Activated CD8-positive, alpha-beta memory T cell treated with anti-CD3 and anti-CD28 coated beads, Interleukin-2, amount 50 U/mL, for 24 hours (primary cell): Measurements from ENCODE around the gene SLC16A4.
A peak's percentile ranks its signal among the peaks of the same experiment; 100 is the strongest.
"Not testable (repeated sequence)": the region's sequence is repeated elsewhere in the genome, so short reads cannot be mapped to it uniquely, and the experiment has no call there.

ENCODE experiments used
- DNase-seq: peaks from one replicate; pipeline ENCODE4 v3.0.0-alpha.2; 2020; ENCODE audit errors: extremely low read depth

Gene SLC16A4

DNA sequence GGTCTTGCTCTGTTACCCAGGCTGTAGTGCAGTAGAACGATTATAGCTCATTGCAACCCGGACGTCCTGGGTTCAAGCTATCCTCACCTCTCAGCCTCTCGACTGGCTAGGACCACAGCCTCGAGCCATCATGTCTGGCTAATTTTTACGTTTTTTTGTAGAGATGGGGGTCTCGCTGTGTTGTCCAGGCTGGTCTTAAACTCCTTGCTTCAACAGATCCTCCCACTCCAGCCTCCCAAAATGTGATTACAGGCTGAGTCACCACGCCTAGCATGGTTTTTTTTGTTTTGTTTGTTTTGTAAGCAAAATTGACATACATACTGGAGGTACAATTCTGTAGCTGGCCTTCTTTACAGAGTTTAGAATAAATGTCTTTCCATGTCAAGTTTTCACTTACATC, 17.7 kb upstream of the SLC16A4 start:
- no peak for DNase-seq

DNA sequence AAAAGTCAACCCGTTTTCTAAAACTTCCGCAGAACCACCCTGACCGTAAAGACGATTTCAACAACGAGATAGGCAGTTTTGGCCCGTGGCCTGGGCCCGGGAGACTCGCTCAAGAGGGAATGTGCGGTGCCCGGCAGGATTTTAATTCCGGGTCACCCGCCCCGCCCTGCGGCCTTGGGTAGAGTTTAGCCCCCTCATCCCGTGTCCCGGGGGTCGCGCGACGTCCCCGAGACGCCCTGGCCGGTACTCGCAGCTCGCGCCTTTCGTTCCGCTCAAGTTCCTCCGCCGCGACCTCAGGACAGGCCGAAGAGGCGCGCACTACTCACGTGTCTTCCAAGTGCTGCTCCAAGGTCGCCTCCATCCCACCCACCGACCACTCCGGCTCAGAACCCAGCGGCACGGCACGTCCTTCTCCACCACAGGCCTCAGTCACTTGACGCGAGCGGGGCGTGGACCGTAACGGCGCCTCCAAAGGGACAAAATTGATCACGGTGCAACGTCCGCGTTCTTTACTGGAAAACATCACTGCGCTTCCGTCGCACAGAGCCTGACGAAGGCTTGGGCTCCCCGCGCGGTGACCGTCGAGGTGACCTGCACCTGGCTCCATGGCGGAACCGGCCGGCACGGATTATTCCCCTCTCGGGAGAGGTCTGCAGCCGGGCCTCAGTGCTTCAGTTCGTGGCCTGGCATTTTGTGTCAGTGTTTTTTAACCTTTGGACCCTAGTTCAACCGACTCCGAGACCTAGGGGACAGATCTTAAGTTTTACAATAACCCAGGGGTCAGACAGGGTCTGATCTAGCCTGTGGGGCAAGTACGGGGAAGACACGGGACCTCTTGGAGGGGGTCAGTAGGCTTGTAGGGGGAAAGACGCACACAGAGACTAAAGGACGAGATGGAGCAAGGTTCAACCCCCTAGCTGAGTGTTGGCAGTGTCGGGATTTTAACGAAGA, 16.7 kb upstream of the SLC16A4 start, which contains the start of gene LAMTOR5:
TSS of gene LAMTOR5 (minus strand) at position 435 of the 951 bp plus-strand sequence. CDS start at position 361, 74 bp downstream.
- peak; percentile 79 for DNase-seq

DNA sequence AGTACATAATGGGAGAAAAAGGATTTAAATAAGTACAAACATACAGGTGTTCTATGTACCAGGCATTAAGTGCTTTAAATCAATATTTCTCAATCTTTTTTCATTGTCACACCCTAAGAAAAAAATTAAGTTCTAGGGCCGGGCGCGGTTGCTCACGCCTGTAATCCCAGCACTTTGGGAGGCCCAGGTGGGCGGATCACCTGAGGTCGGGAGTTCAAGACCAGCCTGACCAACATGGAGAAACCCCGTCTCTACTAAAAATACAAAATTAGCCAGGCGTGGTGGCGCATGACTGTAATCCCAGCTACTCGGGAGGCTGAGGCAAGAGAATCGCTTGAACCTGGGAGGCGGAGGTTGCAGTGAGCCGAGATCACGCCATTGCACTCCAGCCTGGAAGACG, 15.6 kb upstream of the SLC16A4 start:
- not testable (repeated sequence) for DNase-seq

DNA sequence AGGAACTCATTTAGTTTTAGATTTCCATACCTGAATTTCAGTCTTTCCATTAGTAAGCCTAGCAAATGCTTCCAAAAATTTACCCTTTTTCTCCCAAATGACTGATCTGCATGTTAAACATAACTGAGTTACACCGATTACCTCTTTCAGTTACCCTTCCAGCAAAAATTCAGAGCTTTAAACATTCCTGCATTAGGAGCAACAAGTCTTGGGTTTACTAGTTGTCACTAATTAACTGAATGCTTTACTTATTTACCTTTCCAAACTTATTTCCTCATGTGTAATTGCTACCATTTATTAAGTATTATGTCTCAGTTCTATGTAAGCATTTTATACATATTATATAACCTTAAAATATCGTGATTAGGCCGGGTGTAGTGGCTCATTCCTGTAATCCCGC, 13.6 kb upstream of the SLC16A4 start:
- DNase-seq, result no peak

DNA sequence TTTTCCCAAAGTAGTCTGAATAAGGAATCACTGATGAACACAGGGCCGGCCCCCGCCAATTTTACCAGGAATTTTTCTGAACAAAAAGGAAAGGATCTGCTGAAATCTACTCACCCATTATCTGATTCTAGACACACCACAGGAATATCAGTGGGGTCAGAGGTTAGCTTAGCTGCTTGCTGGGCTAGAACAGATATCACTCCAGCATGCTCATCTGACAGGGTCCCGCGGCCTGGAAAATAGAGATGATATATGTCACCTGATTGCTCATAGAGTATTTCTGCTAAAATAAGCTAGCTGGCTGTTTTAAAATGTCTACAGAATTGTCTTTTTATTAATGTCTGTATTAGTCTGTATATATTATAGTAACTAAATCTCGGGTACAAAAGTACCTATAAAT, 13.0 kb upstream of the SLC16A4 start:
- DNase-seq, result no peak

DNA sequence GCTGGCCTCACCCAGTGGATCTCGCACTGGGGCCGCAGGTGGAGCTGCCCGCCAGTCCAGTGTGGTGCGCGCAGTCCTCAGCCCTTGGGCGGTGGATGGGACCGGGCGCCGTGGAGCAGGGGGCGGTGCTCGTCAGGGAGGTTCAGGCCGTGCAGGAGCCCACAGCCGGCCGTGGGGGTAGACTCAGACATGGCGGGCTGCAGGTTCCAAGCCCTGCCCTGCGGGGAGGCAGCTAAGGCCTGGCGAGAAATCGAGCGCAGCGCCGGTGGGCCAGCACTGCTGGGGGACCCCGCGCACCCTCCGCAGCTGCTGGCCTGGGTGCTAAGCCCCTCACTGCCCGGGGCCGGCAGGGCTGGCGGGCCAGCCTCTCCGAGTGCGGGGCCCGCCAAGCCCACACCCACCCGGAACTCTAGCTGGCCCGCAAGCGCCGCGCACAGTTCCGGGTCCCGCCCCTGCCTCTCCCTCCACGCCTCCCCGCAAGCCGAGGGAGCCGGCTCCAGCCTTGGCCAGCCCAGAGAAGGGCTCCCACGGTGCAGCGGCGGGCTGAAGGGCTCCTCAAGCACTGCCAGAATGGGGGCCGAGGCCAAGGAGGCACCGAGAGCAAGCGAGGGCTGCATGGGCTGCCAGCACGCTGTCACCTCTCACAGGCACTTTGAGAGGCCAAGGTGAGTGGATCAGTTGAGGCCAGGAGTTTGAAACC, 5.6 kb upstream of the SLC16A4 start:
- DNase-seq, result not testable (repeated sequence)

DNA sequence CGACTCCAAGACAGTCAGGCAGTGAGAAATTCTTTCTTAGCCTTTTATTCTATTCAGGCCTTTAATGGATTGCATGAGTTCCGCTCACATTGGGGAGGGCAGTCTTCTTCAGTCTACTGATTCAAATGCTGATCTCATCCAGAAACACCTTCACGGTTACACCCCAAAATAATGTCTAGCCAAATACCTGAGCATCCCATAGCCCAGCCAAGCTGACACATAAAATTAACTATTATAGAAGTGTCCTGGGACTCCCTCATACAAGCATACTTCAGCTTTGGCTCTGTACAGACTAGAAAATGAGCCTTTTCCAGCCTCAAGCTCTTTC, 3.6 kb upstream of the SLC16A4 start:
- no peak for DNase-seq

DNA sequence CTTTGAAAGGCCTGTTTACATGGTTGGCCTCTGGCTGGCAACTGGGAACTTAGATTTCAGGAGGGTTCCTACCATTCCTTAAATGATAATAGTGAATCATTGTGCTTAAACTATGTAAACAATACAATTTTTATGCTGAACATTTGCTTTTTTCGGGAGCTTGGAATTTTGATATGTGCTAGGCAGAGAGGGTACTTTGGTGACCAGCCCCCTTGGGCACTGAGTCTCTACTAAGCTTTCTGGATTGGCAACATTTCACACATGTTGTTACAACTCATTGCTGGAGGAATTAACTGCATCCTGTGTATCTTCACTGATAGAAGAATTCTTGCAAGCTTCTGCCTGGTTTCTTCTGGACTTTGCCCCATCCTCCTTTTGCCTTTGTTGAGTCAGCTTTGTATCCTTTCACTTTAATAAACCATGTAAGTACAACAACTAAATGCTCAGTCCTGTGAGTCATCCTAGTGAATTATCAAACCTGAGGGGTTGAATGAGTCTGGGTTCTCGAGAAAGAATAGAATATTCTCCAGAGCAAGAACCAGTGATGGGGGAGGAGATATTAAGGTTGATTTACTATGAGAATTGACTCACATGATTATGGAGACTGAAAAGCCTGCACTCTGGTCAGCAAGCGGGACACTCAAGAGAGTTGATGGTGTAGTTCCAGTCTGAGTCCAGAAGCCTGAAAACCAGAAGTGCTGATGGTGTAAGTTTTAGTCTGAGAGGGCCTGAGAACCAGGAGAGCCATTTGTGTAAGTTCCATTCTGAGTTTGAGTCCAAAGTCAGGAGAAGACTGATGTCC, 3.1 kb upstream of the SLC16A4 start:
- no peak for DNase-seq

DNA sequence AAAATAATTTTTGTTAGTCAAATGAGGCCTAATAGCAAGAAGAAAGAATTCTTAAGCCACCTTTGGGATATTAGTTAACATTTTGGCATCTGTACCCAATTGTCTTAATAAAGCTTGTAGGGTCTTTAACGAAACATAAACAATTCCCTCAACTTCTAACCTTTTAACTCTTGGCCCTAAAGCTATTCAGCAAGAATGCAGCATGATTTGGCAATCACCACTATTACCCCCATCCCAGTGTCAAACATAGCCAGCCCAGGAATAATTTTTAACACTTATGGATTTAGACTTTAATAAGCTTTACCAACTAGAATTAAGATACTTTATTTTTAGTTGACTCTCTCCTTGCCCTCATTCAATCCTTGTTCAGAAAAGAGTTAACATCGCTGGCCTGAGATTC, 2.5 kb upstream of the SLC16A4 start:
- DNase-seq, result no peak

DNA sequence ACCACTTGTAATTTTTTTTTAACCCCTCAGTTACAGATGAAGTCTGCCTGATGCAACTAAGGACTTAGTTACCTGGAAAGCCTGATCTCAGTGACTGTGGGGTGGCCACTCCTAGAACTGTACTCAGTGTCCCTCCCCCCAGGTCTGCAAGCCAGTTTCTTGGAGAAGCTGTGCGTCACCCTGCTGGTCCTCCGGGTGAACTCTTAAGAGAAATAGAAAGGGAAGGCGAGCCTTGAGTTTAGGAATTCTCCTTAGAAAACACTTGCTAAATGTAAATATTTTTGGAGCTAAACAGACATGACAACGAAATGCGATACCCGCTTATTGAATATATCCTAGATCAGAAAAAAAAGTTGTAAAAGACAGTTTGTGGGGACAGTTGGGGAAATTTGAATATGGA, 730 bp downstream of the SLC16A4 start:
- no peak for DNase-seq

DNA sequence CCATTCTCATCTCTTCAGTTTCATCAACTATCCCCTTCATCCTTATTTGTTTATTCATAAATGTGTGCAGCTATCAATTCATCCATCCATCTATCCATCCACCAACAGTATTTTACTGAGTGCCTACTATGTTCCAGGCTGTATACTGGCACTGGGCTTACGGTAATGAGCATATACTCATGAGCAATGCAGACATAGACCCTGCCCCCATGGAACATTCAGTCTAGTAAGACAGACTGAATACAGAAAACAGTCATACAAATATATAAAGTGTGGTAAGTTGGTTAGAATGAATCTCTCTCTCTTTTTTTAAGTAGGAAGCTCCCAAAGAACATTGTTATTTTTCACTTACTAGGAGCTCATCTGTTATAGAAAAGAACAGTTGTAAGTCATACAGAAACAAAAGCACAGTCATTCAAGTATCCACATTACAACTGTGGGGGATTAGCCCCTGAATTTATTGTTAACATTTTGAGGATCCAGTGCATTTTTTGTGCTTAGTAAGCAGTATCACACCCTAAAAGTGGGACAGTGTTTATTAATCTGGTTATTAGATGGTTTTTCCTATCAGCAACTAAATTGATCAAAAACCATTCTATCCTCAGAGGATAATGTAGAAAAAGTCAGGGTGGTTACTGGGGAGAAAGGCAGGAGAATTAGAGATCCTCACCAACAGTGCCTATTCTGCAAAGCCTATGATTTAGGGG, 3.6 kb downstream of the SLC16A4 start:
- DNase-seq, result no peak

DNA sequence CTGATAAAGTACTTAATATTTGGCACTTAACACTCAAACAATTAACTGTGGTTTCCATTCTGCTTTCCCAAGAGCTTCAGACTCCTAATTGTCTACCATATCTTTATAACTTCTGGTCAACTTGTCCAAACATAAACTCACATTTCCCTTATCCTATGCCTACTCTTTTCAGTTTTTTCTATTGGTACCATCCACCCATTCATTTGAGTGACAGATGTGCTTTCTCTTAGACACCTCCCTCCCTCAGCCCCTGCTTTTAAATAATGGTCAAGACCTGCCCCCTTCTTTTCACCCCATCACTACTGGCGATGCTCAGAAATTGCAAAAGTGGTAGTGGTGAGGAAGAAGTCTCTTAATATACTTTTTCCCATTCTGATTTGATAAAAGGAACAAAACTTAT, 5.5 kb downstream of the SLC16A4 start:
- DNase-seq, result no peak

DNA sequence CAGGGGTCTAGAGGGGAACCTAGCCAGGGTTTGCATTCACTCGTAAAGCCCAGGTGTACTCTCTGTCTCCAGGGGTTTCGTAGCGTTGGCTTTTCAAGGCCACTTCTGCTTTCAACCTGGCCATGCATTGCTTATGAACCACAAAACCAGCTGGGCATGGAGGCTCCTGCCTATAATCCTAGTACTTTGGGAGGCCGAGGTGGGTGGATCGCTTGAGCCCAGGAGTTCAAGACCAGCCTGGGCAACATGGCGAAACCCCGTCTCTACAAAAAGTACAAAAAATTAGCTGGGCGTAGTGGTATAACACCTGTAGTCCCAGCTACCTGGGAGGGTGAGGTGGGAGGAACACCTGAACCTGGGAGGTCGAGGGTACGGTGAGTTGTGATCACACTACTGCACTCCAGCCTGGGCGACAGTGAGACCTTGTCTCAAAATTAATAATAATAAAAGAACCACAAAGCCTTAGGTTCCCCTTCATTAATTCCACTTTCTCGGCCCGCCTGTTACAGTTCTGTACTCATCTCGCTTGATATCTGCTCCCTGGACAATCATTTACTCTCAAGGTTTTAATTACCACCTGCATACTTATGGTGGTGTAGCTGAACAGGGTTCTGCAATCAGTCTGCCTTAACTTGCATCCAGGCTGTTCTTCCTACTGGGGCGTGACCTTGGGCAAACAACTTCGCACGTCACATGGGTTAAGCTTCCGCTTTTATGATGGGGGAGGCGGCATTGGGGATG, 6.1 kb downstream of the SLC16A4 start:
- no peak for DNase-seq

DNA sequence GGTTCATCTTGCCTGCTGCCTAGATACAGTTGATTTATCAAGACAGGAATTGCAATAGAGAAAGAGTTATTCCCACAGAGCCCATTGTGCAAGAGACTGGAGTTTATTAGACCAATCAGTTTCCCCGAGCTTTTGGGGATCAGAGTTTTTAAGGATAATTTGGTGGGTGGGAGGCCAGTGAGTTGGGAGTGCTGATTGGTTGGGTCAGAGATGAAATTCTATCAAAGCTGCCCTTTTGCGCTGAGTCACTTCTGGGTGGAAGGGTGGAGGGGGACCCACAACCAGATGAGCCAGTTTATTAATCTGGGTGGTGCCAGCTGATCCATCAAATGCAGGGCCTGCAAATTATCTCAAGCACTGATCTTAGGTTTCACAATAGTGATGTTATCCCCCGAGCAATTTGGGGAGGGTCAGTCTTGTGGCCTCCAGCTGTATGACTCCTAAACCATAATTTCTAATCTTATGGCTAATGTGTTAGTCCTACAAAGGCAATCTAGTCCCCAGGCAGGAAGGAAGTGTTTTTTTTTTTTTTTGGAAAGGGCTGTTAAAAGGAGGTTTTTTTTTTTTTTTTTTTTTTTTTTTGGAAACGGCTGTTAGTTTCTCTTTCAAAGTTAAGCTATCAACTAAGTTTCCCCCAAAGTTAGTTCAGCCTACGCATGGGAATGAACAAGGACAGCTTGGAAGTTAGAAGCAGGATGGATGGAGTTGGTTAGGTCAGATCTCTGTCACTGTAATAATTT, 7.4 kb downstream of the SLC16A4 start:
- no peak for DNase-seq

DNA sequence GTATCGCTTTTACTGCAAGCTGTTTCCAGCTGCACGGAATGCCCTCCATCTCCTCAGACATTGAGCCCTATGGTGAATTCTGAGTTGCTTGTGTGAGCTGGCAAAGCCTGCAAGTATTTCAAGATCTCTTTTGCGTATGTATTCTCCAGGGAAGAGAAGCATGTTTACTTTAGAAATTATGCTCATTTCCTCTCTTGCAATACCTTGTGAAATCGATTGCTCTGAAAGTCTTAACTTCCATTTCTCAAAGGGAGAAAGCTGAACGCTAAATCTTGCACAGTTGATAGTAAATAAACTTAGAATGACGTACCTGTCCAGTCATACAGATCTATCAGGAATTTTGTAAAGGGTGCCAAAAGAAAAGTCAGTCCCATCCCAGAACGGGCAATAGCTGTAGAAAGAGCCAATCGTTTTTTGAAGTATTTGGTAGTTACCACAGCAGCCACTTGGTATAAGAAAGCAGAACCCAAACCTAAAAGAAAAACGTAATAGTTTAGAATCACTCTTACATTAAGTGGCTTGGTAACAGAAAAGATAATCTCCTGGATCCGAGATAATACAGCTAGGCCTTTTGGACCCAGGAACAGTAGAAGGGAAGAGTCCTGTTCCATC, 10.0 kb downstream of the SLC16A4 start:
- DNase-seq, result no peak

DNA sequence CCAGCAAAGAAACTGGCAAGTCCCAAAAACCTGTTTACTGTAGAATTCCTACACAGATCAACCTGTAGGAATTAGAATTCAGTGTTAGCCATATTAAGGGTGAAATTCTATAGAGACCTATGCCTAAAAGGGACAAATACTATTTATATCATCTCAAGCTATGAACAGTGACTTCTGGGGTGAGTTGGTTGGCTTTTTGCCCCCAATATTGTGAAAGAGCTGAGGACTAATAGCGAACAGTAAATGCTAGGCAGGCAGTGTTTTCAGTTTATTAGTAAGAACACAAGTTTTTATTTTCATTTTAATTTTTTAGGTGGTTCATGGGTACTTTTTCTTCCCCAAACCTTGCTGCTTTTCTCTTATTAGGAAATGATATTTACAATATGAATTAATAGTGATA, 15.3 kb downstream of the SLC16A4 start:
- DNase-seq, result no peak

DNA sequence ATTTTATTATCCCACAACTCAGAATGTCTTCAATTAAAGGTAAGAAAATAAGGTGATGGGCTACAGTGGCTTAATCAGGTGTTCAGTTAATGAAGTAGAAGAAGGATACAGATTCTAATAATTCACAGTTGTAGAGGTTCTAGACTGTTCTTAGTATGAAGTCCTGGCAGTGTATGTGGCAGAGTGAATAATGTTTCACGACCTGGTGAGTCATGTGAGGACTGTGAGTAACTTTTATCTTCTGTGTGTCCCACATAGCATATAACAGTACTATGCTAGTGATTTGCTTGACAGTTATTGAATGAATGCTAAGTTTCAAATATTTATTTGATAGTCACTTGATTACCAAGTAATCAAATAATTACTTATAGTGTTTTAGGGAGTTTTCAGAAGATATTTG, 20.0 kb downstream of the SLC16A4 start:
- DNase-seq, result no peak

DNA sequence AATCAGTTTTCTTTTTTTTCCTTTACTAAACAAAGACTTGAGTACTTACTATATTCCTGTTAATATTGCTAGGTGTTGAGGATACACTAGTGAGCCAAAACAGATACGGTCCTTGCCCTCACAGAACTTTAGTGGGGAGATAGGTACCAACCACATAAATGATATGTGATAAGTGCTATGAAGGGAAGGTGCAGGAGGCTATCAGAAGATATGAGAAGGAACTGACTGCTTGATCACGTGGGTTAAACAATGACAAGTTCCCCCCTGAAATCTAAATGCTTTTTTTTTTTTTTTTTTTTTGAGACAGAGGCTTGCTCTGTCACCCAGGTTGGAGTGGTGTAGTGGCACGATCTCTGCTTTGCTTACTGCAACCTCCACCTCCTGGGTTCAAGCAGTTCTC, 26.6 kb downstream of the SLC16A4 start:
- no peak for DNase-seq

DNA sequence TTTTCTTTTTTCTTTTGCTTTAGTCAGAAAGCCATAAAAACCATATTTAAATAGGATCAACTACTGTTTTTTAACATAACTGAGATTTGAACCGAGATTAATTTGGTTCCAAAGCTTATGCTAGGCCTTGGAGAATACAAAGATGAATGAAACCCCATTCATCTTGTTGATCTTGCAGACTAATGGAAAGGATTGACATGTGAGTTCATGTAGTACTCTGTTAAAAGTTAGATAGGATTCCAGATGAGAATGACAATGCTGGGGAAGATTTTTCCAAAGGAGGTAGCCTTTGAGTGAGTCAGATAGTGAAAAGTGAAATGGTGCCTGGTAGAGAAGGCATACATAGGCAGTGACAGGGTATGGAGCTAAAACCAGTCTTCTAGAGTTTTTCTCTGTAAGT, 29.0 kb downstream of the SLC16A4 start:
- no peak for DNase-seq

DNA sequence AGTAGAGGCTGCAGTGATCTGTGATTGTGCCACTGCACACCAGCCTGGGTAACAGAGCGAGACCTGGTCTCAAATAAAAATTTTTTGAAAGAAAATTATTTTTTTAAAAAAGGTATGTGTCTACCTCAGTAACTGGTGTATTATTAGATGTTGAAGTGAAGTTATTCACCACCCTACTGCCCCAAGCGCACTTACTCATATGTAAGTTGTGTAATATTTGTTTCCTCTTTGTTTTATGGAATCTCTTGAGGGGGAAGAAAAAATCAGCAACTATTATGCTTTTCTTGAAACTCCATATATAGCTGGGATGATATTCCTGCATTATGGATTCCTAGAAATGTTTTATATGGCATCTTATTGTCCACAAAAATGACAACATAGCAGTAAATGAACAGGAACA, 30.4 kb downstream of the SLC16A4 start:
- DNase-seq, result no peak
